Lung (tissue), 12 donors: ENCODE measurements around the gene FAM13C. TPM values are rescaled to one million over a fixed set of nuclear protein-coding genes. Genes with fewer than 3 reads are reported as not detected.

Experiments
- ATAC-seq: fragments of 200-7000 bp; cut with Tn5 transposase; one replicate; pipeline ENCODE4 v1.9.1; 2020; ENCODE audit warnings: moderate number of reproducible peaks; ENCODE audit not compliant: insufficient read depth, low FRiP score
- DNase-seq, 3 donors: peaks; one replicate each; pipeline ENCODE4 v3.0.0-alpha.2; 2013 to 2017
- H3K27ac ChIP-seq, 2 donors: one replicate each; pipeline ENCODE4 v1.5.1; 2013; ENCODE audit warnings: mild to moderate bottlenecking in 2 of 2, moderate library complexity in 2 of 2, control low read depth in 1 of 2, inconsistent platforms in 1 of 2, low read depth in 1 of 2, low read length in 1 of 2
- H3K27me3 ChIP-seq, 3 donors: one replicate each; pipeline ENCODE4 v1.5.1; 2013; ENCODE audit warnings: low read length in 2 of 3; ENCODE audit not compliant: control insufficient read depth in 3 of 3, insufficient read depth in 3 of 3
- H3K36me3 ChIP-seq, 4 donors: one replicate each; pipeline ENCODE4 v1.5.1; 2013; ENCODE audit warnings: low read length in 4 of 4, mild to moderate bottlenecking in 1 of 4, moderate library complexity in 1 of 4; ENCODE audit not compliant: control insufficient read depth in 4 of 4, insufficient read depth in 4 of 4
- H3K4me1 ChIP-seq, 5 donors: one replicate each; pipeline ENCODE4 v1.5.1; 2013; ENCODE audit warnings: low read length in 5 of 5, mild to moderate bottlenecking in 2 of 5, moderate library complexity in 1 of 5; ENCODE audit not compliant: control insufficient read depth in 5 of 5, insufficient read depth in 5 of 5
- H3K4me3 ChIP-seq: one replicate; pipeline ENCODE4 v1.5.1; 2013; ENCODE audit warnings: mild to moderate bottlenecking, control low read depth, moderate library complexity
- H3K9ac ChIP-seq, 2 donors: one replicate each; pipeline ENCODE4 v1.5.1; 2013; ENCODE audit warnings: low read length in 2 of 2, control low read depth in 1 of 2; ENCODE audit not compliant: insufficient read depth in 1 of 2
- H3K9me3 ChIP-seq, 4 donors: one replicate each; pipeline ENCODE4 v1.5.1; 2013; ENCODE audit warnings: low read length in 3 of 4, mild to moderate bottlenecking in 1 of 4, moderate library complexity in 1 of 4; ENCODE audit not compliant: control insufficient read depth in 4 of 4, insufficient read depth in 3 of 4
- WGBS, 2 donors: extraction: QIAGEN DNeasy Blood & Tissue Kit; methylation state at CpG; one replicate each; pipeline ENCODE4 v1.1.7; 2013; 5-methylcytosine and 5-hydroxymethylcytosine counted together
- polyA plus RNA-seq, 2 donors: library from polyadenylated mRNA; stranded (reverse); fragments of 200-250 nt; gene quantifications; one replicate each; pipeline ENCODE4 v1.2.1, GENCODE V29; 2013
- total RNA-seq, 2 donors: library from RNA; depleted of rRNA in 1 of 2; stranded (reverse); fragments of >200 nt in 1 of 2; gene quantifications; one replicate each; pipeline ENCODE4 v1.2.1, GENCODE V29; 2014 to 2021
- TF ChIP-seq, protein P1 (sequence below): IDR thresholded peaks from 2 replicates; pipeline ENCODE4 v1.5.1; 2012; ENCODE audit warnings: mild to moderate bottlenecking; ENCODE audit errors: control extremely low read depth, extremely low read depth
- donor health status: control.
- donor health status: control.
- donor health status: Bipolar disorder and iron deficiency.
- donor health status: healthy.
- donor health status: DM: yes; HTN: yes; CAD: no.

The FAM13C gene
- total and polyA plus RNA-seq, 4 donors: 1.2 to 59.0 (median 6.2) TPM

GRCh38 chr10:59383436-59383835 is 21.1 kb upstream of the FAM13C start:
- Histone ChIP-seq H3K27me3 (no peaks in the 10 kb centered on the region), H3K9ac (no peak overlapping the region), H3K4me1 (peaks cover 0 to 10% (median 1%) of the 10 kb centered on the region in 5 donors), H3K27ac (no peak overlapping the region), H3K36me3 (no peaks in the 10 kb centered on the region), H3K4me3 (no peak overlapping the region), H3K9me3 (peaks cover 0 to 3% (median 0%) of the 10 kb centered on the region in 4 donors)
- WGBS, 2 donors: 70 to 79% methylated on average over 1 of the region's 1 CpG
- DNase-seq: peak in 1 of 3 donors; percentile 22
- no peak for ATAC-seq
- TF ChIP-seq, protein P1, sequence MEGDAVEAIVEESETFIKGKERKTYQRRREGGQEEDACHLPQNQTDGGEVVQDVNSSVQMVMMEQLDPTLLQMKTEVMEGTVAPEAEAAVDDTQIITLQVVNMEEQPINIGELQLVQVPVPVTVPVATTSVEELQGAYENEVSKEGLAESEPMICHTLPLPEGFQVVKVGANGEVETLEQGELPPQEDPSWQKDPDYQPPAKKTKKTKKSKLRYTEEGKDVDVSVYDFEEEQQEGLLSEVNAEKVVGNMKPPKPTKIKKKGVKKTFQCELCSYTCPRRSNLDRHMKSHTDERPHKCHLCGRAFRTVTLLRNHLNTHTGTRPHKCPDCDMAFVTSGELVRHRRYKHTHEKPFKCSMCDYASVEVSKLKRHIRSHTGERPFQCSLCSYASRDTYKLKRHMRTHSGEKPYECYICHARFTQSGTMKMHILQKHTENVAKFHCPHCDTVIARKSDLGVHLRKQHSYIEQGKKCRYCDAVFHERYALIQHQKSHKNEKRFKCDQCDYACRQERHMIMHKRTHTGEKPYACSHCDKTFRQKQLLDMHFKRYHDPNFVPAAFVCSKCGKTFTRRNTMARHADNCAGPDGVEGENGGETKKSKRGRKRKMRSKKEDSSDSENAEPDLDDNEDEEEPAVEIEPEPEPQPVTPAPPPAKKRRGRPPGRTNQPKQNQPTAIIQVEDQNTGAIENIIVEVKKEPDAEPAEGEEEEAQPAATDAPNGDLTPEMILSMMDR: no peak

DNA sequence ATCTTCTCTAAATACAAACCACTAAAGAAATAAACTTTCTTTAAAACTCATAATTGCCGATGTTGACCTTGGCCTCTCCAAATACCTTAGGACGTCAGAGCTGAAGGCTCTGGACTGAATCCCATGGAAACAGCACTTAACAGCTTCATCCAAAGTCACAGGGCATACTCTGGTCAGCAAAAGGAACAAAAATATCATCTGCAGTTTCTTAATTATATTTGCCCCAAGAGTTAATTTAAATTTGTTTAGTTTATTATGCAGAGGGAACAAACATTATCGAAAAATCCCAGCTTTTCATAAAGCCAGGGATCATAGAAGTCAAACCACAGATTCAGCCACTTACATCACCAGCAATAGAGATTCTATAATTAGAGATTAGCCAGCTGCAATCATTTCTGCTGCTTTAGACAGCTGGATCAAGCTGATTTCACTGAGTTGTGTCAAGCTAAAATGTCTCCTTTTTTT is 20.5 kb upstream of the FAM13C start:
- peak in 2 of 3 donors; percentile 76 to 85 for DNase-seq
- peak overlapping the region in 1 of 2 donors; percentile 33 for H3K27ac ChIP-seq

GRCh38 chr10:59381687-59382086 is 19.3 kb upstream of the FAM13C start:
- Histone ChIP-seq H3K4me3 (no peak overlapping the region), H3K4me1 (peaks cover 0 to 10% (median 0%) of the 10 kb centered on the region in 5 donors), H3K36me3 (no peaks in the 10 kb centered on the region), H3K27me3 (no peaks in the 10 kb centered on the region), H3K9me3 (peaks cover 0 to 3% (median 0%) of the 10 kb centered on the region in 4 donors), H3K9ac (no peak overlapping the region), H3K27ac (no peak overlapping the region)
- TF ChIP-seq, protein P1: no peak
- 61 to 69% methylated on average over 1 of the region's 1 CpG for WGBS, 2 donors
- ATAC-seq (no peak), DNase-seq (no peak)

More for the DNA sequence above, 20.5 kb upstream of the FAM13C start:
- ATAC-seq: peak; percentile 19
- no peaks in the 10 kb centered on the region for H3K27me3 ChIP-seq
- TF ChIP-seq, protein P1: no peak
- H3K9ac ChIP-seq: no peak overlapping the region
- peaks cover 0 to 10% (median 0%) of the 10 kb centered on the region in 5 donors for H3K4me1 ChIP-seq
- H3K9me3 ChIP-seq: peaks cover 0 to 3% (median 0%) of the 10 kb centered on the region in 4 donors
- H3K4me3 ChIP-seq: no peak overlapping the region
- WGBS, 2 donors: 52 to 73% methylated on average over 3 of the region's 3 CpGs
- H3K36me3 ChIP-seq: no peaks in the 10 kb centered on the region

GRCh38 chr10:59376846-59377245 is 14.5 kb upstream of the FAM13C start:
- Histone ChIP-seq H3K27me3 (no peaks in the 10 kb centered on the region), H3K4me1 (peaks cover 0 to 21% (median 3%) of the 10 kb centered on the region in 5 donors), H3K27ac (no peak overlapping the region), H3K9ac (no peak overlapping the region), H3K4me3 (no peak overlapping the region), H3K36me3 (no peaks in the 10 kb centered on the region), H3K9me3 (no peaks in the 10 kb centered on the region)
- DNase-seq: no peak
- 73 to 77% methylated on average over 3 of the region's 3 CpGs for WGBS, 2 donors
- TF ChIP-seq, protein P1: no peak
- no peak for ATAC-seq
